Endothelial cell of umbilical vein (primary cell): ENCODE results near the gene IL20.

Source experiments
- CTCF ChIP-seq, 2 donors: IDR thresholded peaks; 1 replicate in 1 of 2; 2 replicates in 1 of 2; pipeline ENCODE4 v1.5.1; 2011; ENCODE audit warnings: low read length in 2 of 2, mild to moderate bottlenecking in 2 of 2, moderate library complexity in 2 of 2, control low read depth in 1 of 2, inconsistent platforms in 1 of 2, low read depth in 1 of 2; ENCODE audit not compliant: insufficient read depth in 1 of 2; ENCODE audit errors: extremely low read depth in 1 of 2
- EZH2 ChIP-seq: IDR thresholded peaks from 2 replicates; pipeline ENCODE4 v1.6.1; 2012; ENCODE audit warnings: borderline replicate concordance, low read depth, mild to moderate bottlenecking, moderate library complexity, low read length, inconsistent platforms; ENCODE audit not compliant: severe bottlenecking
- MAX ChIP-seq: IDR thresholded peaks from 2 replicates; pipeline ENCODE4 v1.6.1; 2011; ENCODE audit not compliant: insufficient read depth, insufficient read length

- no peak for TF ChIP-seq MAX
- TF ChIP-seq CTCF (IDR thresholded peaks at IDR 0.05; ENCODE audit: extremely low read depth in 1 of 2, insufficient read depth in 1 of 2, low read depth in 1 of 2, low read length in 2 of 2) = no peak
- no peak for TF ChIP-seq EZH2
Observed at GRCh38 chr1:206850401-206850800, 15.0 kb upstream of the IL20 start.
